Measurements from ENCODE around the gene MAN1C1. TPM values are rescaled to one million over a fixed set of nuclear protein-coding genes. Genes with fewer than 3 reads are reported as not detected.
"Not testable (repeated sequence)": the region's sequence is repeated elsewhere in the genome, so short reads cannot be mapped to it uniquely, and the experiment has no call there.

The MAN1C1 gene
- total and polyA plus RNA-seq, 2 donors (not counting 1 experiment from before 2014, with no cell fraction given): 0.31 to 0.89 TPM

DNA sequence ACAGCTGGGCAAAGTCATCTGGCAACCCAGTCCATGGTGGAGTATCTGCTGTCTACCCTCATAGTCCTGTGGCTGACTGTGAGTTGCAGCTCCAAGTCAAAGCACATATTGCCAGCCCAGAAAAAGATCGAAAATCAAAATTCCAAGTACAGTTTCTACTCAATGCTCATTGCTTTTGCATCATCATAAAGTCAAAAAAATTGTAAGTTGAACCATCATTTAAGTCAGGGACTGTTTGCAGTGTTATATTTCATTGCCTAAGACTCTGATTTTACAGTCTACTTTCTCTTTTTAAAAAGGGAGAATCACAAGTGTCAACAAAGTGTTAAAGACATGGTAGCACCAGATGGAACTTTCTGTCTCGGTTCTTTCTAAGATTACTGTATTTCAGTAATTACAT is 22.7 kb upstream of the MAN1C1 start:
- Histone ChIP-seq H3K9ac (ENCODE audit: low read length) (no peak overlapping the region), H3K79me2 (ENCODE audit: control insufficient read depth, insufficient read depth, low read length) (no peaks in the 10 kb centered on the region), H3K27me3 (replicated peaks in 1 of 4; ENCODE audit: control extremely low read depth in 1 of 4, control insufficient read depth in 3 of 4, insufficient read depth in 4 of 4, low read length in 3 of 4) (peaks cover 0 to 3% (median 0%) of the 10 kb centered on the region in 4 experiments), H2AFZ (ENCODE audit: insufficient read depth, low read depth, low read length, poor library complexity, severe bottlenecking) (no peak overlapping the region), H3K27ac (ENCODE audit: low read length in 2 of 2) (no peak overlapping the region), H4K20me1 (ENCODE audit: control insufficient read depth, insufficient read depth, low read length, poor library complexity, severe bottlenecking) (no peaks in the 10 kb centered on the region), H3K4me2 (replicated peaks; ENCODE audit: low read depth, low read length, poor library complexity, severe bottlenecking) (no peak overlapping the region), H3K9me3 (ENCODE audit: control extremely low read depth in 1 of 3, control insufficient read depth in 2 of 3, insufficient read depth in 1 of 3, low read length in 2 of 3) (no peaks in the 10 kb centered on the region), H3K36me3 (replicated peaks in 1 of 2; ENCODE audit: control extremely low read depth in 1 of 2, control insufficient read depth in 1 of 2, extremely low read depth in 1 of 2, insufficient read depth in 2 of 2, low read length in 1 of 2) (no peaks in the 10 kb centered on the region), H3K4me3 (ENCODE audit: control extremely low read depth in 1 of 5, extremely low read depth in 1 of 5, insufficient read depth in 1 of 5, low read depth in 2 of 5, low read length in 4 of 5) (no peak overlapping the region), H3K4me1 (ENCODE audit: control insufficient read depth in 2 of 2, insufficient read depth in 2 of 2, low read length in 2 of 2) (no peaks in the 10 kb centered on the region)
- Mint-ChIP-seq H3K9me3 (ENCODE audit: insufficient read depth) (no peaks in the 10 kb centered on the region), H3K27me3 (peaks cover 44% of the 10 kb centered on the region), H3K4me3 (no peak overlapping the region), H3K4me1 (no peaks in the 10 kb centered on the region), H3K27ac (no peak overlapping the region)
- TF ChIP-seq, protein P1, sequence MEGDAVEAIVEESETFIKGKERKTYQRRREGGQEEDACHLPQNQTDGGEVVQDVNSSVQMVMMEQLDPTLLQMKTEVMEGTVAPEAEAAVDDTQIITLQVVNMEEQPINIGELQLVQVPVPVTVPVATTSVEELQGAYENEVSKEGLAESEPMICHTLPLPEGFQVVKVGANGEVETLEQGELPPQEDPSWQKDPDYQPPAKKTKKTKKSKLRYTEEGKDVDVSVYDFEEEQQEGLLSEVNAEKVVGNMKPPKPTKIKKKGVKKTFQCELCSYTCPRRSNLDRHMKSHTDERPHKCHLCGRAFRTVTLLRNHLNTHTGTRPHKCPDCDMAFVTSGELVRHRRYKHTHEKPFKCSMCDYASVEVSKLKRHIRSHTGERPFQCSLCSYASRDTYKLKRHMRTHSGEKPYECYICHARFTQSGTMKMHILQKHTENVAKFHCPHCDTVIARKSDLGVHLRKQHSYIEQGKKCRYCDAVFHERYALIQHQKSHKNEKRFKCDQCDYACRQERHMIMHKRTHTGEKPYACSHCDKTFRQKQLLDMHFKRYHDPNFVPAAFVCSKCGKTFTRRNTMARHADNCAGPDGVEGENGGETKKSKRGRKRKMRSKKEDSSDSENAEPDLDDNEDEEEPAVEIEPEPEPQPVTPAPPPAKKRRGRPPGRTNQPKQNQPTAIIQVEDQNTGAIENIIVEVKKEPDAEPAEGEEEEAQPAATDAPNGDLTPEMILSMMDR (IDR thresholded peaks at IDR 0.05): no peak
- TF ChIP-seq EZH2 (IDR thresholded peaks at IDR 0.05; ENCODE audit: borderline replicate concordance, insufficient read depth, low read depth, low read length, poor library complexity, severe bottlenecking): no peak
- DNase-seq: no peak
- no peak for ATAC-seq (ENCODE audit: low read depth)
- no CpG with 5 or more reads among the region's 2 CpGs for WGBS (ENCODE audit: insufficient coverage)
- ChIA-PET CTCF (interaction anchor here (0.6 kb wide), 1 partner anchor 509 kb away, joined by 3 read pairs; no protein-coding TSS in a partner anchor), POLR2A (interaction anchor here (0.6 kb wide), 1 partner anchor 1390 kb away, joined by 3 read pairs; no protein-coding TSS in a partner anchor)
- intact Hi-C loops (cut with micrococcal nuclease): no loop called here

DNA sequence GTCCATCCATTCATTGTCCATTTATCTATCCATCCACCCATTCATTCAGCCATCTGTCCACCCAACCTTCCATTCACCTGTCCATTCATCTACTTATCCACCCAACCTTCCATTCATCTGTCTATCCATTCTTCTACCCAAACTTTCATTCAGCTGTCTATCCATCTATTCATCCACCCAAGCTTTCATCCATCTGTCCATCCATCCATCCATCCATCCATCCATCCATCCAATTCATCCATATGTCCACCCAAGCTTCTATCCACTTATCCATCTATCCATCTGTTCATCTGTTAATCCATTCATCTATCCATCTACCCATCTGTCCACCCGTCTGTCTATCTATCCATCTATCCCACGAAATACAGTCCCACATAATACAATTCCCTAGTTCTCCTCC is 21.6 kb upstream of the MAN1C1 start:
- 90% methylated on average over 2 of the region's 2 CpGs for WGBS (ENCODE audit: insufficient coverage)
- H3K9me3 ChIP-seq (ENCODE audit: control extremely low read depth in 1 of 3, control insufficient read depth in 2 of 3, insufficient read depth in 1 of 3, low read length in 2 of 3): no peaks in the 10 kb centered on the region
- no peak overlapping the region for H3K27ac ChIP-seq (ENCODE audit: low read length in 2 of 2)
- no peaks in the 10 kb centered on the region for H4K20me1 ChIP-seq (ENCODE audit: control insufficient read depth, insufficient read depth, low read length, poor library complexity, severe bottlenecking)
- peaks cover 4% of the 10 kb centered on the region for H3K4me1 Mint-ChIP-seq
- DNase-seq (no peak), ATAC-seq (ENCODE audit: low read depth) (no peak)
- H3K27me3 ChIP-seq (replicated peaks in 1 of 4; ENCODE audit: control extremely low read depth in 1 of 4, control insufficient read depth in 3 of 4, insufficient read depth in 4 of 4, low read length in 3 of 4): peaks cover 0 to 4% (median 0%) of the 10 kb centered on the region in 4 experiments
- no peak overlapping the region for H3K4me2 ChIP-seq (replicated peaks; ENCODE audit: low read depth, low read length, poor library complexity, severe bottlenecking)
- H3K27ac Mint-ChIP-seq: no peak overlapping the region
- CTCF ChIA-PET: no interaction called here
- H3K4me1 ChIP-seq (ENCODE audit: control insufficient read depth in 2 of 2, insufficient read depth in 2 of 2, low read length in 2 of 2): no peaks in the 10 kb centered on the region
- no peak overlapping the region for H2AFZ ChIP-seq (ENCODE audit: insufficient read depth, low read depth, low read length, poor library complexity, severe bottlenecking)
- H3K27me3 Mint-ChIP-seq: peaks cover 52% of the 10 kb centered on the region
- H3K4me3 ChIP-seq (ENCODE audit: control extremely low read depth in 1 of 5, extremely low read depth in 1 of 5, insufficient read depth in 1 of 5, low read depth in 2 of 5, low read length in 4 of 5): no peak overlapping the region
- H3K9me3 Mint-ChIP-seq (ENCODE audit: insufficient read depth): no peaks in the 10 kb centered on the region
- H3K4me3 Mint-ChIP-seq: no peak overlapping the region
- intact Hi-C loops (cut with micrococcal nuclease): no loop called here
- POLR2A ChIA-PET: no interaction called here
- no peaks in the 10 kb centered on the region for H3K36me3 ChIP-seq (replicated peaks in 1 of 2; ENCODE audit: control extremely low read depth in 1 of 2, control insufficient read depth in 1 of 2, extremely low read depth in 1 of 2, insufficient read depth in 2 of 2, low read length in 1 of 2)
- no peaks in the 10 kb centered on the region for H3K79me2 ChIP-seq (ENCODE audit: control insufficient read depth, insufficient read depth, low read length)
- no peak overlapping the region for H3K9ac ChIP-seq (ENCODE audit: low read length)
- TF ChIP-seq, protein P1 (IDR thresholded peaks at IDR 0.05): no peak
- no peak for TF ChIP-seq EZH2 (IDR thresholded peaks at IDR 0.05; ENCODE audit: borderline replicate concordance, insufficient read depth, low read depth, low read length, poor library complexity, severe bottlenecking)

DNA sequence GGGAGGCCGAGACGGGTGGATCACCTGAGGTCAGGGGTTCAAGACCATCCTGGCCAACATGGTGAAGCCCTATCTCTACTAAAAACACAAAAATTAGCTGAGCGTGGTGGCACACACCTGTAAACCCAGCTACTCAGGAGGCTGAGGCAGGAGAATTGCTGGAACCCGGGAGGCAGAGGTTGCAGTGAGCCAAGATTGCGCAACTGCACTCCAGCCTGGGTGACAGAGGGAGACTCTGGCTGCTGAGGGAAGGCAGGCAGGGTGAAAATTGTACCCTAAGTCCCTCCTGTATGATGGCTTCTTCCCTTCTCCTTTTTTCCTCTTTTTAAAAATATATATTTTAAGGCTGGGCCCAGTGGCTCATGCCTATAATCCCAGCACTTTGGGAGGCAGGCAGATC is 19.9 kb upstream of the MAN1C1 start:
- H3K4me3 ChIP-seq (ENCODE audit: control extremely low read depth in 1 of 5, extremely low read depth in 1 of 5, insufficient read depth in 1 of 5, low read depth in 2 of 5, low read length in 4 of 5); H2AFZ ChIP-seq (ENCODE audit: insufficient read depth, low read depth, low read length, poor library complexity, severe bottlenecking); H3K4me1 ChIP-seq (ENCODE audit: control insufficient read depth in 2 of 2, insufficient read depth in 2 of 2, low read length in 2 of 2); H3K27ac Mint-ChIP-seq; H3K27me3 ChIP-seq (replicated peaks in 1 of 4; ENCODE audit: control extremely low read depth in 1 of 4, control insufficient read depth in 3 of 4, insufficient read depth in 4 of 4, low read length in 3 of 4); H3K79me2 ChIP-seq (ENCODE audit: control insufficient read depth, insufficient read depth, low read length); H3K9ac ChIP-seq (ENCODE audit: low read length); H4K20me1 ChIP-seq (ENCODE audit: control insufficient read depth, insufficient read depth, low read length, poor library complexity, severe bottlenecking); H3K4me3 Mint-ChIP-seq; H3K4me1 Mint-ChIP-seq; intact Hi-C loops (cut with micrococcal nuclease); ATAC-seq (ENCODE audit: low read depth); H3K9me3 Mint-ChIP-seq (ENCODE audit: insufficient read depth); CTCF ChIA-PET; H3K36me3 ChIP-seq (replicated peaks in 1 of 2; ENCODE audit: control extremely low read depth in 1 of 2, control insufficient read depth in 1 of 2, extremely low read depth in 1 of 2, insufficient read depth in 2 of 2, low read length in 1 of 2); DNase-seq; H3K4me2 ChIP-seq (replicated peaks; ENCODE audit: low read depth, low read length, poor library complexity, severe bottlenecking); H3K27ac ChIP-seq (ENCODE audit: low read length in 2 of 2); H3K9me3 ChIP-seq (ENCODE audit: control extremely low read depth in 1 of 3, control insufficient read depth in 2 of 3, insufficient read depth in 1 of 3, low read length in 2 of 3): not testable (repeated sequence)
- 98% methylated on average over 3 of the region's 5 CpGs for WGBS (ENCODE audit: insufficient coverage)
- H3K27me3 Mint-ChIP-seq: peaks cover 54% of the 10 kb centered on the region
- POLR2A ChIA-PET: interaction anchor here (0.6 kb wide), 1 partner anchor 14 kb away, joined by 8 read pairs; no protein-coding TSS in a partner anchor
